Smooth muscle cell of the brain vasculature (primary cell): ENCODE measurements around the gene AADACL4.
A peak's percentile ranks its signal among the peaks of the same experiment; 100 is the strongest.

Source experiments
- DNase-seq: peaks from one replicate; pipeline ENCODE4 v3.0.0-alpha.2; 2012; ENCODE audit warnings: low read depth, low spot score

The AADACL4 gene

DNA sequence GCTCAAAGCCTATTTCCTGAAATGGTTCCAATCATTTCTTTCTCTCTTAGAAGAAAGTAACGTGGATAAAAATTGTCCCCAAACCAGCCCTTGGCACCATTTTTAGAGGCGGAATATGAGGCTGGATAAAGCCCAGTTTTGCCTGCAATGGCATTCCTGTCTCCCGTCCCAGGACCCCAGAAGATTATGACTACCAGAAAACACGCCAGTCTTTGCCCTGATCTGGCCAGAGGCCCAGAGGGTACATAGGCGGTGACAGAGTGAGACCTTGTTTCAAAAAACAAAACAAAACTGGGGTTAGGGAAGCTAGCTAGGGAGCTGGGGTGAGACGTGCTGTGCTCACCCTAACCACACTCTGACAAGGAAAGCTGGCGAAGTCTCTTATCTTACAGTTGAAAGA lies at the start of gene AADACL4:
Gene AADACL4 (plus strand): TSS at position 301 of the 400 bp plus-strand sequence. CDS start 462 bp downstream, outside the sequence.
- DNase-seq, result no peak

DNA sequence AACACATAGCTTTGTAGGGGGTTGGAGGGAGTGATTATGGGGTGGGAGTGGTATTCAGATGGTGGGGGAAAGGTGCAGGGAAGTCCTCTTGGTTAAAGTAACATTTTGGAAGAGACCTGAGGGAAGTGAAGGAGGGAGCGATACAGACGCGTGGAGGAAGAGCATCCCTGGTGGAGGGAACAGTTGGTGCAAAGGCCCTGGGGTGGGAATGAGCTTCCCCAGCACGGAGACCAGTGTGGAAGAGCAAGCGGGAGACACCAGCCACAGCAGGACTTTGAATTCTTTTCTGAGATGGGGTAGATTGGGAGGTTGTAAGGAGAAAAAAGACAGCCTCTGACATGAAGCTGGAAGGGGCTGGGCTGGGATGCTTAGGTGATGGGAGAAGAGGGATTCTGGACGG lies 49.4 kb upstream of the AADACL4 start:
- no peak for DNase-seq

DNA sequence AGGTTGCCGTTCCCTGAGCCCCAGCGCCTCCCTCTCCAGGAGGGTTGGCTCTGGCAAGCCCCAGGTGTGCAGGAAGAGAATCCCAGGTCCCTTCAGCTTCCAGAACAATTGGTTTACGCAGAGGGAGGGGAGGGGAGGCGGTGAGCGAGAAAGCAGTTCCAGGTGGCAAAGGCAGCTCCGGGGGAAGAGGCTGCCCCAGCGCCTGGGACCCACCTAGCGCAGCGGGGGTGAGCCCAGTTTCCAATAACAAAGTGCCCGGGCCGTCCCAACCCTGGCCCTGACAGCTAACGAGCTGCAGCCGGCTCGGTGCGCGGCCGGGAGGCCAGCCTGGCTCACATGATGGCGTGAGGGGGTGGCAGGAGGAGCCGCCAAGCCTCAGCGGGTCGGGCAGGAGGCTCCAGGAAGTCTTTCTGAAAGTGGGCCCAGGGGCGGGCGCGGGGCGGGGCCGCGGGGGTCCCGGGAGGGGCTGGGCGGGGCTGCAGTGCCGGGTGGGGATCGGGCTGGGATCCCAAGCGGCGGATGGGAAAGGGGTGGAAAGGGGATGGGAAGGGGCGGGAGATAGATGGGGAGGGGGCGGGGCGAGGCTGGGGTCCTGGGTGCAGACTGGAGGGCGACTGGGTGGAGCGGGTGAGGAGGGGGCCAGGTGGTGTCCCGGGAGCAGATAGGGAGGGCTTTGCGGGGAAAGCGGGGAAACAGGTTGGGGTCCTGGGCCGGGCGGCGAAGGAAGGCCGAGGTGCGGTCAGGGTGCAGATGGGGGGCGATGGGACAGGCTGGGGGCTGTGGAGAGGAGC lies 48.7 kb upstream of the AADACL4 start:
- no peak for DNase-seq

DNA sequence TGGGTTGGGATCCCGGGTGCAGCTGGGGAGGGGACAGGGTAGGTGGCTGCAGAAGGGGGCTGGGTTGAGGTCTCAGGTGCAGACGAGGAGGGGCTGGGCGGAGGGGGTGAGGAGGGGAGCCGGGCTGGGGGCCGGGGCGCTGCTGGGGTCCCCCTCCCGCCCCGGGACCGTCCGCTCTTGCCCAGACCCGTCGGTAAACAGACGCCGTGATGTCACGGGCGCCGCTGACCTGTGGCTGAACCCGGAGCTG lies 48.2 kb upstream of the AADACL4 start:
- no peak for DNase-seq

DNA sequence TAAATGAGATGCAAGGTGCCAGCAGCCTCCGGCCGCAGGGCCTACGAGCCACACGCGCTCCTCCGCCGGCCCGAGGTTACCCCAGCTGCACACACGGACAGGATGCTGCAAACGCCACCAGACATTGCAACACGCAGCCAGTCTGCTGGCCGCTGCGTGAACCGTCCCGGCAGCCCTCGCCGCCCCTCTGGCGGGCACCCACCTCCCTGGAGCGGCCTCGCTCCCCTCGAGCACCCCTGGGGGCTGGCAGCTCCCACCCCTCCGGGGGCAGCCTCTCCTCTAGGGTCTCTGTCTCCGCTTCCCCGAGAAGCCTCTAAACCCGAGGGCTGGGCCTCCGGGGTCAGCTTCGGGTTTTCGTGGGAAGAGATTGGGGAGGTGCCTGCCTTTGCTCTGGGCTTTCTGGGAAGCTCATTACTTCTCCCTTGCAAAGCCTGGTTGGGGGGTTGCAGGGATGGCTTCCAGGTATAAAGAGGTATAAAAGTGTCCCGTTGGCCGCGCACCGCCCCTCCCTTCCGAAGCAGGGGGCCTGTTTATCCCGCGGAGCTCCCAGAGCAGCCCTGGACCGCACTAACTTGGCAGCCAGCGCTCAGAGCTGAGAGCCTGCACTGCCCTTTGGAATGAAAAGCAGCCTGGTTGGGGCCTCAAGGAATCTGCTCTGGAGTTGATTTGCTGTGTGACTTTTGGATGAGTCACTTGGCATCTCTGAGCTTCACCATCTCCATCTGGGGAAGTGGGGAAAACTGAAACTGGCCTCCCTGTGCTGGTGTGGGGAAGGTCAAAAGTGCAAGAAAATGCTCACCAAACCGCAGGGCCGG lies 47.7 kb upstream of the AADACL4 start:
- DNase-seq, result no peak

DNA sequence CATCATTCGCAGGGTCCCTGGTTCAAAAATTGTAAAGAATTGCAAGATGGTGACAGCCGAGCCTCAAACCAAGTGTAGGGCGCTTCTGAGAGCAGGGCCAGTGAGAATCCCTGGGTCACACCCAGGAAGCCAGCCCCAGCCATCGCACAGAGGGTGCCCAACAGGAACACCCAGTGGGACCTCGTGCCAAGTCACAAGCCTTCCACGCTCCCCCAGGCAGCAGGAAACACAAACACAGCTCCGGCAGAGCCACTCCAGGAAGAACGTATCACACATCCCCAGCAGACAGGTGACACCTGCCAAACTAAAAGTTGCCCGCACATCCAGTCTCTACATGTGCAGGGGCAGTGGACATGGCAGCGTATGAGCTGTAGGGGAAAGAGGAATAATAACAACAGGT lies 46.1 kb upstream of the AADACL4 start:
- DNase-seq, result no peak

DNA sequence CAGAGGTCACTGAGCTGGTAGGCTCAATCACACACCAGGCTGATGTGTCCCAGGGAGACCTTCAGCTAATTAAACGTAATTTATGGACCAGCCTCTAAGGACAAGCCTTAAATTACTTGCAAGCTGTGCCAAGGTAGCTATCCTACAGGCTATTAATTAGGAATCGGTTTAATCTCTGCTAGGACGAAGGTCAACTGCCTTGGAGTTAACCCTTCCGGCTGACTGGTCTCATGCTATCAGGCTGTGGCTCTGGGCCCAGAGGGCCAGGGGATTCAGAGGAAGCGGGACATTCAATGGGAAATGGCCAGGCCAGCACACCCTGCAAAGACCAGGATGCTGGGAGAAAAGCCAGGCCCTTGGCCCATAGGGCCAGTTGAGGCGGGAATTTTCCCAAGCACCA lies 44.9 kb upstream of the AADACL4 start:
- DNase-seq, result no peak

DNA sequence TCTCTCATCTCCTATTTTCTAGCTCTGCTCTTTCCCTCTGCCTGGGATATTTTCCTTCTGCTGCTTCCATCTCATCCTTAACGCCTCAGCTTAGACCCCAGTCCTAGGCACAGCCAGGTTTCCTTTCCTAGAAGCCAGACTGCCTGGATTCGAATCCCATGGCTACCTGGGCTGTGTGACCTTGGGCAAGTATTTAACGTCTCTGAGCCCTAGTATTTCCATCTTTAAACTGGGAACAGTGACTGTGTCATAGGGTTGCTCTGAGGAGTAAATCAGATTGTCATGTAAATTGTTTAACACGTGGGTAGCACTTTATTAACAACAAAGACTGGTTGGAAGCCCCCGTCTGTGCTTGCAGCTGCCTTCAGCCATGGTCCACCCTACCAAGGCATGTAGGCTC lies 44.2 kb upstream of the AADACL4 start:
- DNase-seq, result no peak

DNA sequence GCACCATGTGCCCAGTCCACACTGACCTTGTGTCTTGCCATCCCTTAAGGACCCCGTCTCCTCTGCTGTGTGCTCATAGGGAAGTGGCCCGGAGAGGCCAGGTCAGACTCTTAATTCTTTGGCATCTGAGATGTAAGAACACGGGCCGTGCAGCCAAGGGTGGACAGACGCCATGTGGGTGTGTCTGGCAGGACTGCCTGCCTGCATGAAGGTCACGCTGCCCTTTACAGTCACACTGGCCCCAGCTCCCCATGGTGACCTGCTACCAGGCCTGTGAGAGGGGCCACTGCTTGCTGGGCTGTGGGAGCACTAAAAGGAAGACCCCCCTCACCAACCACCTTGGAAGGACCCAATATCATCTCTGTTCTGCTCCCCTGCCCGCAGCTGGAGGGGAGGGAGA lies 43.5 kb upstream of the AADACL4 start:
- no peak for DNase-seq

DNA sequence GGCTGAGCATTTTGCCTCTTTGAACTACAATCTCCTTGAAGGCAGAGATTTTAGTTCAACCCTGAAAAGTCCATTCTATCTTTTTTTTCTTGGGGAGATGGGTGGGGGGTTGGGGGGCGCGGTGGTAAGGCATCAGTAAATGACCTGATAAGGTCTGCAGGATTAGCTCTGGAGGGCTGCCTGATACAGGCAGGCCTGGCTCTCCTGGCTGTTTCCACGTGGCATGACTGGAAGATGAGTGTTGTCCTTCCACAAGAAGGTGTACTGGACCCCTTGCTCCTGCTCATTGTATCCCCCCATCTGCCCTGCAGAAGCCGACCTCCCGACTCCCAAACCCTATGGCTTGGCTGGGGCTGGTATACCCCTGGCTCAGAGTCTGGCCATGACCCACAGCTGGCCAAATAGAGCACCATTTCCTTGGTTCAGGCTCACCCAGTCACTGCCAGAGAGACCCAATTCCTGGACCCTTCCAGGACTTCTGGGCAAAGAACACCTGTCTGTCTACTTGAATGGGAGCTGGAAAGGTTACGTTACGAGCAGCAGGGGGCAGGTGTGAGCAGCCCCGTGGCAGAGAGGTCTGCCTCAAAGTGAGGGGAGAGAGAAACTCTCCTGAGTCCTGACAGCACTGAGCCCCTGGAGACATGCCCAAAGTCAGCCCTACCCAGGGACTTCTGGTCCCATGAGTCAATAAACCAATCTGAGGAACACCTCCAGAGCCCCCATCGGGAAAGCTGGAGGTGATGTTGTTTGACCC lies 42.8 kb upstream of the AADACL4 start:
- no peak for DNase-seq

DNA sequence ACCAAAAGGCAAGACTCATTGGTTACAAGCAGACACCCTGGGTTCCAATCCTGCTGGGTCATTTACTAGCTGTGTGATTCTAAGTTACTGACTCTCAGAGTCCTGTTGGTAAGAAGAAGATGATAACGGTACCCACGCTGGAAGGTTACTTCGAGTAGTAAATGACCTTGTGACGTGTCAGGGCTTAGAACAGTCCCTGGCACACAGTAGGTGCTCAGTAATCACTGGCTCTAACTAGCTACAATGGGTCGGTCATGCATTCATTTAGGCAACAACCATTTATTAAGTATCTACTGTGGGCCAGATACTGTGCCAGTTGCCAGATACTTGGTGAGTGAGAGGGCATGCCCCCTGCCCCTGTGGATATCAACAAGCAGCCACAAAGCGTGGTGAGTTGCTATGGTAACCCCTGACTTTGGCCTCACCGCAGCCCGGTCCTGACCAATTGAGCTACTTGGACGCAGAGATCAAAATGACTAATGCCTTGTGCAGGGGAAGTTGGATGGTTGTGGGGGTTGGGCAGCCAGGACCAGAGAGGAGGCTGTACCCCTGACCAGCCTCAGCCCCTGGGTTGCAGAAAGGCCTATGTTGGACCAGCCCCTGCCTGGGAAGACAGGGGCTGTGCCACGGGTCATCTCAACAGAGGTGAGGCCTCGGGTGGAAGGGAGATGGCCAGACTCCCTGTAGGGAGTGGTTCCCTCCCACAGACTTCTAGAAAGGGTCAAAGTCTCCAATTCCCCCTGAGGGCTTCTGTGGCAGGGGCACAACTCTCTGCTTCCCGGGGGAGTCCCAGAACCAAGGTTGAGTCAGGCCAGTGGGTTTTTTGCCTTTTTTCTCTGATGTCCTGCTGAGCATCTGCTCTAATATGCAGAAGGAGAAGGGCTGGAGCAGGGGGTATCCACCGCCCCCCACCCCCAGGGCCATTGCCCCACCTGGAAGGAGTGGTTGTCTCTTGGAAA lies 41.9 kb upstream of the AADACL4 start:
- DNase-seq, result peak; percentile 28

DNA sequence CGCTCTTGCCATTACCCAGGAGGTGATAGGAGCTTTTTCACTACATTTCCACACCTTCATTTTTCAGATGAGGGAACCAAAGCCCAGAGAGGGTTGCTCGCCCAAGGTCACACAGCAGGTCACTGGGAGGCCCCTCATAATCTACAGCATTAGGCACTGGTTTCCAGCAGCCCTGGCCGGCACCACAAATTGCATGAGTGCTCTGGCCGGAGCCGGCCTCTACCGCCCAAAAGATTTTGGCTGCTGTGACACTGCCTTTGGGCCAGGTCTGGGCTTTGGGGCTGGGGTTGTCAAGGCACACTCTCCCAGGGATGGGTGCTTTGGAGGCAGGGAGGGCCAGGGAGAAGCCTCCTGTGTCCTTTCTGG lies 41.2 kb upstream of the AADACL4 start:
- no peak for DNase-seq

DNA sequence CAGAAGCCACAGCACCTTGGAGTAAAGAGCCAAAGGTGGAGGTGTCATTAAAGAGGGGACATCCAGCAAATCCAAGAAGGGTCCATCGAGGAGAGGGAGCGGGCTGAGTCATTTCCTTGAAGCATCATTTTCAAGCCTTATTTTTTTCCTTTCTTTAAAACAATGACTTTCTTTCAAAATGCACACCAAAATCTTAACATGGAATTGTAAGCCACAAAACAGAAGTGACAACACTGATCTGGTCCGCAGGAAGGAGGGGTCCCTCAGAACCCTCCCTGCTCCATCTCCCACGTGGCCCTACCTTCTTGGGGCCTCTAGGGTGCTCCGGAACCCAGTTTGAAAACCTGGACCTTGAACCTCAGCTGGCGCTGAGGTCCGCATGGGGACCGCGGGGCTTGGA lies 40.7 kb upstream of the AADACL4 start:
- no peak for DNase-seq

DNA sequence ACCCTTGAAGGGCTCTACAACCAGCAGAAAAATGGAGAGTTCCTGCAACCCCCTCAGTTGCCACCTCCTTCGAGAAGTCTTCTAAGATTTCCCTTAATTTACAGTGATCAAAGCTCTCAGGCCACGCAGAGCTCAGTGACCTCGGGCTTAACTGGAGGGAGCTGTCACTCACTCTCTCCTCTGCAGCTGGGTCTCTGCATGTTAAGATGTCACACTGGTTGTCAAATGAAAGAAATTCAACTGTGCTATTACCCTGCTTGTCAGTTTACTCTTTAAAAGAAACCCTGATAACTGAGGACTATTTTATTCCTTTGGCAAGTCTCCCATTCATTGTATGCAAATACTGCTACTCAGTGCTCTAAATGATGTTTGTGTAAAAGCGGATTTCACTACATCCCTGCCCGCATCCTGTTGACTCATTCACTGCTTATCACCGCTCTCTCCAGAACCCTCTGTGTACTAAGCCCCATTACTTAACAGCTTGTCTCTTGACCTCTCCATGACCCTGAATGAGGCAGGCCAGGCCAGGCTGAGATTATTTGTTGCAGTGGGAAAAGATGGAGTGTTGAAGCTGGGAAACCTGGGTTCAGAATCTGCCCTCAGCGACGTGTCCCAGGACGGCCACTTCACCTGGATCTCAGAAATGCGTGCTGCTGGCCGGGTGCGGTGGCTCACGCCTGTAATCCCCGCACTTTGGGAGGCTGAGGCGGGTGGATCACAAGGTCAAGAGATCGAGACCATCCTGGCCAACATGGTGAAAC lies 39.6 kb upstream of the AADACL4 start:
- peak; percentile 28 for DNase-seq

DNA sequence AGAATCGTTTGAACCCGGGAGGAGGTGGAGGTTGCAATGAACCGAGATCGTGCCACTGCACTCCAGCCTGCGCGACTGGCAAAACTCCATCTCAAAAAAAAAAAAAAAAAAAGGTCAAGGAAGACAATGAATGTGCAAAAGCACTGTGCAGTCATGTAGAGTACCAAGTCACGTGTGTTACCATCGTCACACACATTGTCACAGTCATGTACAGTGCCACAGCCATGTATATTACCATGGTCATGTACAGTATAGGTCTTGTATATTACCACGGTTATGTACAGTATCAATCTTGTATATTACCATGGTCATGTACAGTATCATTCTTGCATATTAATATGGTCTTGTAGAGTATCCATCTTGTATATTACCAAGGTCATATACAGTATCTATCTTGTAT lies 38.9 kb upstream of the AADACL4 start:
- no peak for DNase-seq

DNA sequence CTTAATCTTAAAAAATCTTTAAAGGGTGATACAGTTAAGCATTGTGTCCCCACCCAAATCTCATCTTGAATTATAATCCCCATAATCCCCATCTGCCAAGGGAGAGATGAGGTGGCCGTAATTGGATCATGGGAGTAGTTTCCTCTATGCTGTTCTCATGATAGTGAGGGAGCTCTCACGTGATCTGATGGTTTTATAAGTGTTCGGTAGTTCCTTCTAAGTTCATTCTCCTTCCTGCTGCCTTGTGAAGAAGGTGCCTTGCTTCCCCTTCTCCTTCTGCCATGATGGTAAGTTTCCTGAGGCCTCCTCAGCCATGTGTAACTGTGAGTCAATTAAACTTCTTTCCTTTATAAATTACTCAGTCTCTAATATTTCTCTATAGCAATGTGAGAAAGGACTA lies 36.6 kb upstream of the AADACL4 start:
- no peak for DNase-seq

DNA sequence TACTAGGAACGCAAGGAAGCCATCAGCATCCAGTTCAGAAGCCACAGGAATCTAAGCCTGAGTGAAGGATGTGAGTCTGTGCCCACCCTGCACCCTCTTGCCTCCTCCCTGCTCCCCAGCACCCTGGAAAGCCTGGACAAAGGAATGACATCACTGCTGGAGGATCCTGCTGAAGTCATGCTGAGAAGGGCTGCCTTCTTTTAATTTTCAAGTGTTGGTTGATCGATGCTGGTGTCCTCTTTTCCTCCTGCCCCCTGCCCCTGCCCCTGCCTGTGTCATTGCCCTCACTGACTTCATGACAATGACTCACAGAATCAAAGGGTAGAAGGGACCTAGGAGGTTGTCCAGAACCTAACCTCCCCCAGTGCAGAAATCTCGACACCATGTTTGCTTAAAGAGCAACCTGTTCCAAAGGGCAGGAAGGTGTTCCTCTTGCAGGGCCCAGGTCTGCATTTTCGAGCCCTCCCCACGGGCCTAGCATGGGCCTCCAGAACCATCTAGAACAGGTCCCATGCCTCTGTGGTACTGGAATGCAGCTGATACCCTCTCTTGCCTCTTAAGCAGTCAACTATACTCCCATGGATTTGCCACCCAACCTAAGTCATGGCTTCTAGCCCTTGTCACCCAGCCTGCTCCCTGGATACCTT lies 35.5 kb upstream of the AADACL4 start:
- no peak for DNase-seq

DNA sequence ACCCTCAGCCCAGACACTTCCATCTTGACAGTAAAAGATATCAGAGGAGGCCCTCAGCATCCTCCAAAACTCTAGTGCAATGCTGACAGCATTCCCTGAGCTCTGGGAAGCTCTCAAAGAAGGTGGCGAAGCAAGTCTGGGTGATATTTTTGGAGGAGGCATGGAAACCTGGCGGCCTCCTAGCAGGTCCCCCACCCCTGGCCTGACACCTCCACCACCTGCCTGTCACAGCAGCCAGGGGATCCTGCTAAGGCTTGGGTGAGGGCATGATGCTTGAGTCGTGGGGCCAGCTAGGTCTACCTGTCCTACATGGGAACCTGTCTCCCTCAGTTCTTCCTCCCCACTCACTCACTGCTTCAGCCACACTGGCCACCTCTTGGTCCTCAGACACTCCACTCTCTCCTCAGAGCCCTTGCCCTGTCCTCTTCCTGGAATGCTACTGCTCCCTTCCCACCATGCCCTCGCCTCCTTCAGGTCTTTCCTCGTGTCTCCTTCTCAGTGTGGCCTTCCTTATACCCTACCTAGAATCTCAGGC lies 34.3 kb upstream of the AADACL4 start:
- DNase-seq, result no peak

DNA sequence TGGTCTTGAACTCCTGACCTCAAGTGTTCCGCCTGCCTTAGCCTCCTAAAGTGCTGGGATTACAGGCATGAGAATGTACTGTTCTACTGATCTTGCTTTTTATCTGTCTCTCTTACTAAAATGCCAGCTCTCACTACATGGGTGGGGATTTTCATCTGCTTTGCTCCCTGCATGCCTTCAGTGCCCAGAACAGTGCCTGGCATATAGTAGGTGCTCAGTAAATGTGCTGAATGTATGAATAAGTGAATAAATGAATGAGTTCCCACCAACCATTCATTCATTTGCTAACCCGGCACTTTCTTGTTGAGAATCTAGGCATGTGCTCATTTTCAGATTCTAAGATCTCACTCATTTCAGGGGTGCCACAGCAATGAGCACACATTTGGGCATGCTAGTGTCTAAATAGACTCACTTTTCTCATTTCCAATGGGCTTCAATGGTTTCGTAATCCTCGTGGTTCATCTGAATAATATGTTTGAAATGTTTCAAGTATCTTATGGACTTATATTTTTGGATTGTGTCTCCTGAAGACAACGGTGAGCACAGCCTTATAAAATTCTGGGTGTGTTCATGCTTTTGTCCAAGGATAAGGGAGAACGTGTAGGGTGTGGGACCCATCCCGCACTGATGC lies 33.5 kb upstream of the AADACL4 start:
- no peak for DNase-seq

DNA sequence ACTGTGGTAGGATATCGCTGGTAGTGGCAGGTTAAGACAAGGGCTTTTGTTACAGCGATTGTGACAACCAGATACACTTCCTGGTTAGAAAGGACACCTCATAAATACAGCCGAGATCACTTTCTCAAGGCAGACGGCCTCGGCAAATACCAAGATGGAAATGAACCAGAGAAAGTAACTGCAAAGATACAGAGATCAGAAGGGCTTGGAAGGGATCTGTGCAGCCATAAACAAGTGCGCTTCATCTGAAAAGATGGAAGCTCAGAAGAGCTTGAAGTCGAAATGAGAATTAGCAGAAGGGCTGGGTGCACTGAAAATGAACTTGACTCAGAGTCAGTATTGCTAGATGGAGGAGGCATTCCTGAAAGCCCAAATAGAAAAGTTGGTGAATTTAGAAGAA lies 32.9 kb upstream of the AADACL4 start:
- no peak for DNase-seq
